Neuronal stem cell (in vitro differentiated cells): ENCODE measurements around the gene SPARC.
"Not testable (repeated sequence)": the region's sequence is repeated elsewhere in the genome, so short reads cannot be mapped to it uniquely, and the experiment has no call there.

Experiments used
- DNase-seq: peaks from one replicate; pipeline ENCODE4 v3.0.0-alpha.2; 2013; ENCODE audit warnings: low spot score
- H2AFZ ChIP-seq: one replicate; pipeline ENCODE4 v1.6.1; 2013; ENCODE audit warnings: mild to moderate bottlenecking, low read length, inconsistent platforms
- H2AK5ac ChIP-seq: 2 replicates; pipeline ENCODE4 v1.6.1; 2013; ENCODE audit warnings: low read depth, mild to moderate bottlenecking, inconsistent platforms, low read length, moderate library complexity, mixed read lengths
- H2BK120ac ChIP-seq: 2 replicates; pipeline ENCODE4 v1.6.1; 2013; ENCODE audit warnings: low read depth, mild to moderate bottlenecking, inconsistent platforms, low read length, moderate library complexity, mixed read lengths
- H2BK12ac ChIP-seq: one replicate; pipeline ENCODE4 v1.6.1; 2013; ENCODE audit warnings: low read length, inconsistent platforms
- H2BK15ac ChIP-seq: 2 replicates; pipeline ENCODE4 v1.6.1; 2013; ENCODE audit warnings: mild to moderate bottlenecking, low read length, inconsistent platforms, mixed read lengths
- H2BK5ac ChIP-seq: one replicate; pipeline ENCODE4 v1.6.1; 2013; ENCODE audit warnings: inconsistent platforms, mild to moderate bottlenecking, low read length, moderate library complexity
- H3K14ac ChIP-seq: one replicate; pipeline ENCODE4 v1.6.1; 2013; ENCODE audit warnings: low read length, inconsistent platforms
- H3K18ac ChIP-seq: 2 replicates; pipeline ENCODE4 v1.6.1; 2013; ENCODE audit warnings: low read length, inconsistent platforms
- H3K23ac ChIP-seq: 2 replicates; pipeline ENCODE4 v1.6.1; 2013; ENCODE audit warnings: low read depth, mild to moderate bottlenecking, mixed read lengths, low read length, inconsistent platforms; ENCODE audit not compliant: poor library complexity
- H3K27ac ChIP-seq: replicated peaks from 3 replicates; pipeline ENCODE4 v1.5.1; 2013; ENCODE audit warnings: low read length, inconsistent platforms
- H3K27me3 ChIP-seq, 3 experiments: 2 replicates each; pipeline ENCODE4 v1.6.1; 2013; ENCODE audit warnings: low read length in 3 of 3, mild to moderate bottlenecking in 2 of 3, inconsistent platforms in 1 of 3, low read depth in 1 of 3, mixed read lengths in 1 of 3, moderate library complexity in 1 of 3; ENCODE audit not compliant: control insufficient read depth in 3 of 3, insufficient read depth in 3 of 3
- H3K36me3 ChIP-seq, 2 donors: replicated peaks in 1 of 2; 2 replicates each; pipeline ENCODE4 v1.6.1; 2013; ENCODE audit warnings: low read length in 2 of 2; ENCODE audit not compliant: control insufficient read depth in 2 of 2, insufficient read depth in 2 of 2
- H3K4ac ChIP-seq: 2 replicates; pipeline ENCODE4 v1.6.1; 2013; ENCODE audit warnings: inconsistent platforms, mild to moderate bottlenecking, low read length, moderate library complexity
- H3K4me1 ChIP-seq, 2 donors: 1 replicate in 1 of 2; 2 replicates in 1 of 2; pipeline ENCODE4 v1.6.1; 2013; ENCODE audit warnings: low read length in 2 of 2, low read depth in 1 of 2; ENCODE audit not compliant: control insufficient read depth in 2 of 2, insufficient read depth in 1 of 2
- H3K4me2 ChIP-seq: one replicate; pipeline ENCODE4 v1.6.1; 2013; ENCODE audit warnings: mild to moderate bottlenecking, low read length, inconsistent platforms; ENCODE audit not compliant: insufficient read depth, poor library complexity, severe bottlenecking
- H3K4me3 ChIP-seq, 2 donors: 2 replicates each; pipeline ENCODE4 v1.5.1; 2013; ENCODE audit warnings: low read length in 2 of 2, mild to moderate bottlenecking in 2 of 2, inconsistent platforms in 1 of 2, moderate library complexity in 1 of 2
- H3K79me1 ChIP-seq: one replicate; pipeline ENCODE4 v1.6.1; 2013; ENCODE audit warnings: low read depth, mild to moderate bottlenecking, inconsistent platforms, low read length, moderate library complexity
- H3K9ac ChIP-seq: one replicate; pipeline ENCODE4 v1.6.1; 2013; ENCODE audit warnings: mild to moderate bottlenecking, low read depth, low read length, inconsistent platforms; ENCODE audit not compliant: poor library complexity
- H3K9me3 ChIP-seq, 2 donors: replicated peaks in 1 of 2; 2 replicates each; pipeline versions ENCODE3 to v1.6.1; 2013; ENCODE audit warnings: low read length in 2 of 2, mild to moderate bottlenecking in 2 of 2, inconsistent platforms in 1 of 2, low read depth in 1 of 2, mixed read lengths in 1 of 2, moderate library complexity in 1 of 2; ENCODE audit not compliant: control insufficient read depth in 2 of 2, insufficient read depth in 1 of 2
- H4K8ac ChIP-seq: one replicate; pipeline ENCODE4 v1.6.1; 2013; ENCODE audit warnings: low read depth, mild to moderate bottlenecking, inconsistent platforms, low read length, moderate library complexity
- H4K91ac ChIP-seq: one replicate; pipeline ENCODE4 v1.6.1; 2013; ENCODE audit warnings: low read length, low read depth, mild to moderate bottlenecking, inconsistent platforms; ENCODE audit not compliant: poor library complexity
- WGBS, 2 donors: extraction: QIAGEN DNeasy Blood & Tissue Kit; methylation state at CpG; one replicate each; pipeline ENCODE4 v1.1.7; 2013; ENCODE audit warnings: missing lambda C conversion rate in 2 of 2, mixed read lengths in 1 of 2; ENCODE audit not compliant: insufficient read length in 2 of 2, insufficient replicate concordance in 1 of 2; ENCODE audit errors: extremely low coverage in 2 of 2; 5-methylcytosine and 5-hydroxymethylcytosine counted together

SPARC gene

DNA sequence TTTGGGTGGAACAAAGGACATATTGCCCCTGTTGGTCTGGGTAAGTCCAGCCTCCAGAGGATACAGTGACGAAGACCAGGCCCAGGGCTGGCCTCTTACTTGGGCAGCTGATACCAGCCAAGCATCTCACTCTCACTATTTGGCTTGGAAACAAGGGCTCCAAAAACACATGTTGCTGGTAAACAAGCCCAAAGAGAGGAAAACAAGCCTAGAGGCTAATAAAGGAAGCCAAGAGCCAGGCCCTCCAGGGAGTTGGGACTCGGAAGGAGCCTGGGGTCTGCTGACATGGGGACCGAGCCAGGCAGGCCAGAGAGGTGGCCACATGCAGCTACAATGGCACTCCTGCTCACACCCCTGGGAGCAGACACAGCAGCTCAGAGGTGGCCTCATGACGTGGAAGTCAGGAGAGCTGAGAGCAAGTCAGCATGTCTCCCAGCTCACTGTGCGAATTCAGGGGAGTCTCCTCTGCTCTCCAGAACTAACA is 5.7 kb downstream of the SPARC start:
- H2AFZ ChIP-seq: no peak overlapping the region
- peak overlapping the region; percentile 20 for H3K18ac ChIP-seq
- no peak overlapping the region for H3K4me2 ChIP-seq
- H3K36me3 ChIP-seq: peaks cover 5 to 68% of the 10 kb centered on the region in 2 donors
- no peak overlapping the region for H2AK5ac ChIP-seq
- H3K9me3 ChIP-seq: no peaks in the 10 kb centered on the region
- WGBS, 2 donors: no CpG with 5 or more reads among the region's 5 CpGs
- no peak overlapping the region for H2BK5ac ChIP-seq
- no peak overlapping the region for H3K23ac ChIP-seq
- no peak for DNase-seq
- peaks cover 41 to 44% of the 10 kb centered on the region in 2 donors for H3K4me1 ChIP-seq
- H3K27ac ChIP-seq: no peak overlapping the region
- H3K27me3 ChIP-seq: no peaks in the 10 kb centered on the region
- no peak overlapping the region for H2BK12ac ChIP-seq
- no peak overlapping the region for H3K9ac ChIP-seq
- no peak overlapping the region for H4K91ac ChIP-seq
- no peak overlapping the region for H3K4me3 ChIP-seq
- no peak overlapping the region for H3K14ac ChIP-seq
- H2BK15ac ChIP-seq: no peak overlapping the region
- H4K8ac ChIP-seq: no peak overlapping the region
- no peak overlapping the region for H2BK120ac ChIP-seq
- peaks cover 8% of the 10 kb centered on the region for H3K79me1 ChIP-seq
- no peak overlapping the region for H3K4ac ChIP-seq

DNA sequence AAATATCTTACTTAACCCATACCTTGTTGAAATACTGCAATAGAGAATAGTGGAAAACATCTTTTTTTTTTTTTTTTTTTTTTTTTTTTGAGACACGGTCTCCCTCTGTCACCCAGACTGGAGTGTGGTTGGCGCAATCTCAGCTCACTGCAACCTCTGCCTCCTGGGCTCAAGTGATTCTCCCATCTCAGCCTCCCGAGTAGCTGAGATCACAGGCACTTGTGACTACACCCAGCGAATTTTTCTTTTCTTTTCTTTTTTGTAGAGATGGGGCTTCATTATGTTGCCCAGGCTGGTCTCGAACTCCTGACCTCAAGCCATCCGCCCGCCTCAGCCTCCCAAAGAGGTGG is 6.6 kb downstream of the SPARC start:
- not testable (repeated sequence) for H3K9ac ChIP-seq, H2BK5ac ChIP-seq, H3K14ac ChIP-seq, H2BK15ac ChIP-seq, H3K4me2 ChIP-seq, H2BK120ac ChIP-seq, DNase-seq, H3K4me3 ChIP-seq, H3K27me3 ChIP-seq, H4K91ac ChIP-seq, H3K9me3 ChIP-seq, H3K27ac ChIP-seq, H2BK12ac ChIP-seq, H4K8ac ChIP-seq, H3K18ac ChIP-seq, H2AK5ac ChIP-seq, H3K4ac ChIP-seq, H3K79me1 ChIP-seq, H3K23ac ChIP-seq, H2AFZ ChIP-seq
- H3K4me1 ChIP-seq: peaks cover 41 to 46% of the 10 kb centered on the region in 2 donors
- peaks cover 5 to 77% of the 10 kb centered on the region in 2 donors for H3K36me3 ChIP-seq
- WGBS, 2 donors: no CpG with 5 or more reads among the region's 7 CpGs

GRCh38 chr5:151679421-151680155 is 7.1 kb downstream of the SPARC start:
- Histone ChIP-seq H3K4me2 (no peak overlapping the region), H3K4me1 (peaks cover 41 to 44% of the 10 kb centered on the region in 2 donors)
- DNase-seq: no peak

GRCh38 chr5:151678713-151679112 is 8.0 kb downstream of the SPARC start:
- Histone ChIP-seq H3K79me1 (peaks cover 8% of the 10 kb centered on the region), H3K9ac (no peak overlapping the region), H3K14ac (no peak overlapping the region), H2AFZ (no peak overlapping the region), H3K36me3 (peaks cover 10 to 87% of the 10 kb centered on the region in 2 donors), H3K23ac (no peak overlapping the region), H3K18ac (no peak overlapping the region), H4K8ac (no peak overlapping the region), H3K4me3 (no peak overlapping the region), H3K9me3 (no peaks in the 10 kb centered on the region), H2BK12ac (no peak overlapping the region), H2BK15ac (no peak overlapping the region), H3K4me1 (peaks cover 35 to 36% of the 10 kb centered on the region in 2 donors), H3K4ac (no peak overlapping the region), H3K27me3 (no peaks in the 10 kb centered on the region), H2AK5ac (no peak overlapping the region), H3K4me2 (no peak overlapping the region), H2BK5ac (no peak overlapping the region), H4K91ac (no peak overlapping the region), H2BK120ac (no peak overlapping the region), H3K27ac (no peak overlapping the region)
- WGBS, 2 donors: no CpG with 5 or more reads among the region's 5 CpGs
- no peak for DNase-seq

More at GRCh38 chr5:151679421-151680155, 7.1 kb downstream of the SPARC start:
- Histone ChIP-seq H4K91ac (no peak overlapping the region), H3K23ac (no peak overlapping the region), H2BK5ac (no peak overlapping the region), H2AK5ac (no peak overlapping the region), H2AFZ (no peak overlapping the region), H3K27ac (no peak overlapping the region), H2BK15ac (no peak overlapping the region), H2BK12ac (no peak overlapping the region), H3K79me1 (peaks cover 8% of the 10 kb centered on the region), H3K4me3 (no peak overlapping the region), H3K9ac (no peak overlapping the region), H3K27me3 (no peaks in the 10 kb centered on the region), H2BK120ac (no peak overlapping the region), H3K14ac (no peak overlapping the region), H3K4ac (no peak overlapping the region), H4K8ac (no peak overlapping the region), H3K9me3 (no peaks in the 10 kb centered on the region), H3K18ac (no peak overlapping the region), H3K36me3 (peaks cover 6 to 82% of the 10 kb centered on the region in 2 donors)
- no CpG with 5 or more reads among the region's 8 CpGs for WGBS, 2 donors
